OCI-LY3 (cell line): ENCODE data around the gene TSR3.

ENCODE experiments used
- H2AFZ ChIP-seq: fragments of 200-600, 300-600 bp; shearing (Covaris generic); 2 replicates; pipeline ENCODE4 v1.6.0; 2014; ENCODE audit warnings: antibody characterized with exemption, low read depth, low read length
- H3K27ac ChIP-seq: fragments of 200-600, 300-600 bp; sonication (generic); 2 replicates; pipeline ENCODE4 v1.5.1; 2014; ENCODE audit warnings: mild to moderate bottlenecking, low read length, moderate library complexity, mixed read lengths
- H3K27me3 ChIP-seq: fragments of 200-600, 300-600 bp; sonication (generic); 2 replicates; pipeline ENCODE4 v1.6.1; 2014; ENCODE audit warnings: low read depth, low read length, mixed read lengths
- H3K36me3 ChIP-seq: fragments of 200-600, 300-600 bp; sonication (generic); replicated peaks from 2 replicates; pipeline ENCODE3; 2014; ENCODE audit warnings: low read depth, low read length, mixed read lengths
- H3K4me1 ChIP-seq: fragments of 300-600, 200-600 bp; sonication (generic); 2 replicates; pipeline ENCODE4 v1.6.1; 2014; ENCODE audit warnings: low read length, mixed read lengths
- H3K4me2 ChIP-seq: fragments of 200-600, 300-600 bp; sonication (generic); 2 replicates; pipeline ENCODE4 v1.6.1; 2014; ENCODE audit warnings: low read length, mixed read lengths
- H3K4me3 ChIP-seq: fragments of 300-600, 200-600 bp; sonication (generic); 2 replicates; pipeline ENCODE4 v1.5.1; 2014; ENCODE audit warnings: antibody characterized with exemption, mild to moderate bottlenecking, low read length, moderate library complexity
- H3K79me2 ChIP-seq: fragments of 300-600, 200-600 bp; shearing (Covaris generic); 2 replicates; pipeline ENCODE4 v1.6.1; 2014; ENCODE audit warnings: mild to moderate bottlenecking, low read length, mixed read lengths
- H3K9ac ChIP-seq: fragments of 300-600, 200-600 bp; shearing (Covaris generic); 2 replicates; pipeline ENCODE4 v1.6.0; 2014; ENCODE audit warnings: mild to moderate bottlenecking, low read length, moderate library complexity
- H3K9me3 ChIP-seq: fragments of 200-600, 300-600 bp; shearing (Covaris generic); 2 replicates; pipeline ENCODE4 v1.6.1; 2014; ENCODE audit warnings: low read length, mixed read lengths; ENCODE audit not compliant: insufficient read depth
- H4K20me1 ChIP-seq: fragments of 200-600, 300-600 bp; sonication (generic); 2 replicates; pipeline ENCODE4 v1.6.1; 2016; ENCODE audit warnings: low read length, mixed read lengths; ENCODE audit not compliant: insufficient read depth
- CTCF ChIP-seq: fragments of 200-600, 300-600 bp; sonication (generic); IDR thresholded peaks from 2 replicates; pipeline ENCODE4 v1.5.1; 2014; ENCODE audit warnings: antibody characterized with exemption, low read length, low read depth
- EZH2phosphoT487 ChIP-seq: fragments of 200-600 bp; shearing (Covaris generic); IDR thresholded peaks from 2 replicates; pipeline ENCODE4 v1.6.1; 2018; ENCODE audit warnings: antibody characterized with exemption, mixed run types, low read depth

The TSR3 gene

GRCh38 chr16:1372292-1372950, 20.7 kb upstream of the TSR3 start:
- Histone ChIP-seq H3K9me3 (no peaks in the 10 kb centered on the region), H3K4me3 (no peak overlapping the region), H3K9ac (no peak overlapping the region), H3K4me1 (no peaks in the 10 kb centered on the region), H4K20me1 (peaks cover 1% of the 10 kb centered on the region; the same call in 1 of the 2 replicates), H3K27me3 (no peaks in the 10 kb centered on the region), H2AFZ (no peak overlapping the region), H3K79me2 (peaks cover 41% of the 10 kb centered on the region), H3K27ac (no peak overlapping the region), H3K36me3 (peaks cover 18% of the 10 kb centered on the region), H3K4me2 (no peak overlapping the region)
- no peak for TF ChIP-seq EZH2phosphoT487
- no peak for TF ChIP-seq CTCF

- H3K27me3 ChIP-seq, result no peaks in the 10 kb centered on the region
- H3K4me2 ChIP-seq, result no peak overlapping the region
- no peak overlapping the region for H2AFZ ChIP-seq
- no peak overlapping the region for H3K9ac ChIP-seq
- H3K27ac ChIP-seq, result no peak overlapping the region
- peaks cover 30% of the 10 kb centered on the region for H3K79me2 ChIP-seq
- H3K36me3 ChIP-seq, result peaks cover 18% of the 10 kb centered on the region
- H3K4me3 ChIP-seq, result no peak overlapping the region
- no peaks in the 10 kb centered on the region for H4K20me1 ChIP-seq
- no peaks in the 10 kb centered on the region for H3K4me1 ChIP-seq
- no peak for TF ChIP-seq EZH2phosphoT487
- TF ChIP-seq CTCF, result no peak
- no peaks in the 10 kb centered on the region for H3K9me3 ChIP-seq
Measured at GRCh38 chr16:1371054-1371978, 19.6 kb upstream of the TSR3 start.

- no peak for TF ChIP-seq CTCF
- no peak for TF ChIP-seq EZH2phosphoT487
- Histone ChIP-seq H2AFZ (no peak overlapping the region), H3K4me1 (no peaks in the 10 kb centered on the region), H3K79me2 (peaks cover 18% of the 10 kb centered on the region; the same call in 1 of the 2 replicates), H3K4me3 (no peak overlapping the region), H3K36me3 (peaks cover 29% of the 10 kb centered on the region), H3K4me2 (no peak overlapping the region), H3K9me3 (no peaks in the 10 kb centered on the region), H3K27me3 (no peaks in the 10 kb centered on the region), H3K27ac (no peak overlapping the region), H4K20me1 (no peaks in the 10 kb centered on the region), H3K9ac (no peak overlapping the region)
Measured at GRCh38 chr16:1367486-1368174, 16.0 kb upstream of the TSR3 start.
